NCI-H345 treated with DMSO at 0.1 percent for 48 hours (cell line): Measurements from ENCODE around the gene PRSS35.
"Not testable (repeated sequence)": the region's sequence is repeated elsewhere in the genome, so short reads cannot be mapped to it uniquely, and the experiment has no call there.

Experiments
- DNase-seq: peaks from one replicate; lab custom pipeline; 2025; ENCODE audit not compliant: unreplicated experiment; lab: John Stamatoyannopoulos, UW

Gene PRSS35

GRCh38 chr6:83511901-83512681, at the start of gene PRSS35:
PRSS35 (plus strand) TSS chr6:83512534; CDS start chr6:83523442, 10,908 bp downstream.
- peak; percentile 43 for DNase-seq

GRCh38 chr6:83463886-83464285, 48.4 kb upstream of the PRSS35 start:
- DNase-seq, result no peak

DNA sequence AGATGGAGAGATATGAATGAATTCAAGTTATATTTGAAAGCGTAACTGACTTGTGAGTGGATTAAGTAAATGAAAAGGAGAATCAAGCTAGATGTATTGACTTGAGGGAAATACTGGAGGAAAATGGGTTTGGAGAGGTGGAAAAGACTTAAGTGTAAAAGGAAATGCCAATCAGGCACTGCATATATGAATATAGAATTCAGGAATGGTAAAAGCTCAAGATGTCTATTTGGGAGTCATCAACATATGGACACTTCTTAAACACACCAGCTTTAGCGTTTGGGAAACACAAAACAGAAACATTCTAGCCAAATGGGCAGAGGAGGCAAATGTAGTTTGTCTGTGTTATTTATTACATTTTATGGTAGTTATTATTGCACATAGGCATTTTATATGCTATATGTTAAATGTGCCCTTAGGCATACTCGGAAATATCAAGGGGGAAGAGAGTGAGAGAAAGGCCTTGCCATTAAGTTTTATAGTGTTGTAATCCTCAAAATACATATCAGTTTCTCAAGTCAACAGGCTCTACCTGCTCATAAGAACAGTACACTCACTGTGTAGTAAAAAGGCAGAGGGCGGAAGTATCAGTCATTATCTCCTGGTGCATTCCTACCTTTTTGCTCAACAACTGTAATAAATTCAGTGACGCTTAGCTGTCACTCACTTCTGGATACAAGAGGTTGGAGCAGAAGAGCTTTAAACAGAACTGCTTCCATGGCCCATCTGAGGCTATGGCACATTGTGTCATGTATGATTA, 47.8 kb upstream of the PRSS35 start:
- DNase-seq, result no peak

DNA sequence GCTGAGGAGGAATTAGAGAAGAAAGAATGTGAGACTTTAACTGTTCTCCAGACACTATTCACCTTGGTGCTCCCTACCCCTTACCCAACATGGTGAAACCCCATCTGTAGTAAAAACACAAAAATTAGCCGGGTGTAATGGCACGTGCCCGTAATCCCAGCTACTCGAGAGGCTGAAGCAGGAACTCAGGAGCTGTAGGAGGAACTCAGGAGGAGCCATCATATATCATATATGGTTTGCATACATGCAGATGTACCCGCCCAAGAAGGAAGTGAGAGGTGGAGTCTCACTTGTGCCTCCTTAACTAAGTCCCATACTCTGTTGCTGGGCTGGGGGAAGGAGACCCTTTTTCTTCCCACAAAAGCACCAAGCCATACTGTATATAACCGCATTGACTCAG, 46.0 kb upstream of the PRSS35 start:
- DNase-seq, result no peak

- DNase-seq, result no peak
These were observed 44.7 kb upstream of the PRSS35 start for GRCh38 chr6:83467620-83468036.

GRCh38 chr6:83470001-83470400, 42.3 kb upstream of the PRSS35 start:
- DNase-seq, result no peak

DNA sequence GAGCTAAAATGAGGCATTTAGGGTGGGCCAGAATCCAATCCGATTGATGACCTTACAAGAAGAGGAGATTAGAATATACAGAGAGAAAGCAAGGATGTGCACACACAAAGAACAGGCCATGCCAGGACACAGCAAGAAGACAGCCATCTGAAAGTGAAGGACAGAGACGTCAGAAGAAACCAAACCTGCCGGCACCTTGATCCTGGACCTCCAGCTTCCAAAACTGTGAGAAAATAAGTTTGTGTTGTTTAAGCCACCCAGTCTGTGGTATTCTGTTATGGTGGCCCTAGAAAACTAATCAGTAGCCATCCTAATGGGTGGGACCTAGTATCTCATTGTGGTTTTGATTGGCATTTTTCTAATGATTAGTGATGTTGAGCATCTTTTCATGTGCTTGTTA, 41.7 kb upstream of the PRSS35 start:
- DNase-seq, result no peak

DNA sequence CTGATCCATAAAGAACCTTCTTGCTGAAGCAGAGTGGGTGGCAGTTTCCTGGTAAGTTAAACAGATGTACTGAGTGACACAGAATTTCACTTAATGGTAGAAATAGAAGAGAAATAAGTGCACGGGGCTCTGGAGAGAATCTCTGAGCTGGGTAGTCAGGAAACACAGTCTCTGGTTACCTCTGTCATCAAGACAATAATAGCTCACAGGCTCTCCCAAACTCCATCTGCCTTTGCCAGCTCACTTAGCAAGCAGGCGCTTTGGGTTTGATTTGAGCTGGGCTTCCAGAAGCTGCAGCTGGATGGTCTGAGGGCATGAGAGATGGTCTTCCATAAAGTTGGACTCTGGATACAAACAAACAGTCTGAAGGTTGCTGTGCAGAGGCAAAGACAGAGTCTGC, 39.6 kb upstream of the PRSS35 start:
- DNase-seq, result no peak

DNA sequence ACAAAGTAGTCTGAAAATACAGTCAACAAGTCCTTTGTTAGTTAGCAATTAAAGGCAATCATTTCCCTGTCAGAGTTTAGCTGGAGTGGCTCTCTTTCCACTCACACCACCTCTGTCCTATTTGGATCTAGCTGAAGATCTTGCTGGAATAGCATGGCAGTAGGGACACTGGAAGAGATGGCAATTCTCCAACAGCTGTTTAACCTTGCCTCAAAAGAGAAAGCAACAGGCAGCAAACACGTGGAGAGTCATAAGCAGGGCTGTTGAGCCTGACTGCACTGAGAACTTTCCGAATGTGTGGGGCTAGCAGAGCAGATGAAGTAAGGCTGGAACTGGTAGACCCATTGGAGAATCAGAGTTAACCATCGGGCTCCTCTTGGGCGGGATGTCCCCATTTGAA, 38.0 kb upstream of the PRSS35 start:
- no peak for DNase-seq

- no peak for DNase-seq
These were observed 35.4 kb upstream of the PRSS35 start for GRCh38 chr6:83476971-83477370.

DNA sequence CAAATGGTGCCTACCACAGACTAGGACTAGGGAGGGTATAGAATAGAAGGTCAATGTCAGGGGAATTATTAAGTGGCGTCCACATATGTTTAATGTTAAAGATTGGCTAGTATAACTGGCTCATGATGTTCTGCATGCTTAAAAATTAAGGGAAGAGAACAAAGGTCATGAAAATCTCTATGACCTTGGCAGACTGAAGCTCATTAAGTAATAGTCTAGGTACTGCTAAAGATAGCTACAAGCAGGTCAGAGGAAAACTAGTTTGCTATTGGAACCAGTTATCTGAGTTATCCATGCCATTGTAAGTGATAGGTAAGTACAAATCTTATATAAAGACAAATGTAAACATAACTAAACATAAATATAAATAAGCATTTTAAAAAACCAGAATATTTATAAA, 32.9 kb upstream of the PRSS35 start:
- DNase-seq, result no peak

DNA sequence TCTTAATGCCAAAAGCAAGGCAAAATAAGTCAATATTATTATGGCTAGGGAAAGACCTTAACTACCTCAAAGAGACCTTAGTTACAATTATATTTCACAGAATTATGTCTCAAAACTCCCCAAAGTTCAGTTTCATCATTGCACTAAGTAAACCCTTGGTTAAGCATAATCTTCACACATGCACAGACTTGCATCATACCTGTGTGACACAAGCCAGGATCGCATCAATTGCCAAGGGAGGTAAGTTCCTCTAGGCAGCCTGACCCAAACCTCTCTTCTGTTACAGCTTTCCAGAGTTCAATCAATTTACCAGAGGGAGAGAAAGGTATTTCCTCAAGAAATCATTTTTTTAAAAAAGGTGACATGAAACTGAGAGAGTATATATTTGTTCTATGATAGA, 31.9 kb upstream of the PRSS35 start:
- DNase-seq, result no peak

- not testable (repeated sequence) for DNase-seq
These were observed 30.4 kb upstream of the PRSS35 start for GRCh38 chr6:83481938-83482337.

GRCh38 chr6:83488448-83488847, 23.9 kb upstream of the PRSS35 start:
- no peak for DNase-seq

DNA sequence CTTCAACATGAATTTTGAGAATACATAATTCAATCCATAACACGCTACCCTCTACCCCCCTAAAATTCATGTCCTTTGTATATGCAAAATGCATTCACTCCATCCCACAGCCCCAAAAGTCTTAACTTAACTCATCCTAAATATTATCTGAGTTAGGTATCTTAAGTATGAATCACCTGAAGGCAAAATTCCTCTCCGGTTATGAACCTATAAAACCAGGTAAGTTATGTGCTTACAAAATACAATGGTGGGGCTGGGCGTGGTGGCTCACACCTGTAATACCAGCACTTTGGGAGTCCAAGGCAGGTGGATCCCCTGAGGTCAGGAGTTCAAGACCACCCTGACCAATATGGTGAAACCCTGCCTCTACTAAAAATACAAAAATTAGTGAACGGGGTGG, 23.5 kb upstream of the PRSS35 start:
- DNase-seq, result no peak

- DNase-seq, result no peak
These were observed 22.0 kb upstream of the PRSS35 start for GRCh38 chr6:83490217-83490807.

- DNase-seq, result no peak
These were observed 7.0 kb upstream of the PRSS35 start for GRCh38 chr6:83505356-83505755.

- no peak for DNase-seq
These were observed 2.9 kb upstream of the PRSS35 start for GRCh38 chr6:83509441-83509840.

- DNase-seq, result no peak
These were observed 1.5 kb upstream of the PRSS35 start for GRCh38 chr6:83510791-83511190.

DNA sequence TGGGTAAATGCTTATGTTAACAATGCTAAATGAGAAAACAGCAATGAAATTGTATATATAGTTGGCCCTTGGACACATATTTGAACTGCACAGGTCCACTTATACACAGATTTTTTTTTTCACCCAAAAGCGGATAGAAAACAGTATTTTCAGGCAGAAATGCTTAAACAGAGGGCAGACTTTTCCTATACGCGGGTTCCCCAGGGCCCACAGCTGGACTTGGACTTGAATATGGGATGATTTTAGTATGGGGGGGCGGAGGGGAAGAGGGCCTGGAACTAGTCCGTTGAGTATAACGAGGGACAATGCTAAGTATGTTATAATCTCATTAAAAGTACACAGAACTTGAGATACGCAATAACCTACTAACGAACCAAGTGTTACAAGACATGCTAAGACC, 1.1 kb upstream of the PRSS35 start:
- DNase-seq, result no peak

DNA sequence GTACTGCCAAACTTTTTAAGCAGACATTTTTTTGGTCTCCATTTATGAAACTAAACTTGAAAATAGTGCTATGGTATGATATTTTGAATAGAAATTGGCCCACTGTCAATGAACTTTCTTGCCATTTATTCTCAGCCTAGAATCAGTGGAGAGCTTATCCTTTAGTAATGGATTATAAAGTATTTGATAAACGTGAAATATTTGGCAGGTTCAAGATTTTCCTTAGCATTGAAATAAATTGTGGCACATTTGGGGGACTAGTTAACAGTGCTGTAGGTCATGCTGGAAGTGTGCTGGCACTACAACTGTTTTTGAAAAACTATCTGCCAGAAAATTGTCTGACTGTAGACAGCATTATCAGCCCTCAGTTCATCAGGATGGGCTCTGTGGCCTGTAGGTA, 2.1 kb downstream of the PRSS35 start:
- no peak for DNase-seq

DNA sequence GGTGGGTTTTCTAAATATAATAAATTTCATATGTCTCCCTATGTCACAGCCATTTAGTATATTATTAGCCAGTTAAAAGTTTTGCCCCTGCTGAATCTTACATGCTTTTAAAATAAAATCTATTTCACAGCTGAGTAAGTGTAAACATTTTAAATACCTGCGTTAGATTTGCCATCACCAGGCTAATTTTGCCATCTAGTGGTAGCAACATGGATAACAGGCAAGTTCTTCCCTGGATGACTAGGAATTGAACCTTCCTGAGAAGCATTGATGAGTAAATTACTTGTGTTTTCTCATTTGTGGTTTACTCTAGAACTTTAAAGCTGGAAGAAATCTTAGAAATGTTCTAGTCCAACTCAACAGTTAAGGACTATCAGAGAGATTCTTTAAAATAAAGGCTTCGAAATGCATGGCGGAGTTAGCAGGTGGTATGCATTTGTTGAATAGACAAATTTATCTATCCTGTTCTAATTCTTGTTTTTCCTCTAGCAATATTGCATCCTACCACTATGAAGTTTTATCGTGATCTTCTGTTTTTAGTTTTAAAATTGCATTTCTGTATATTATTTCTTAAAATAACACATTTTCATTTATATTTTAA, 2.6 kb downstream of the PRSS35 start:
- DNase-seq, result peak; percentile 24
